GM12878 (cell line): ENCODE results near the gene GRAMD1B. TPM values are rescaled to one million over a fixed set of nuclear protein-coding genes. Genes with fewer than 3 reads are reported as not detected.

Experiments
- CREB1 ChIP-seq: IDR thresholded peaks from 2 replicates; pipeline ENCODE4 v1.6.1; 2012; ENCODE audit warnings: low read depth, mild to moderate bottlenecking, inconsistent platforms
- E2F4 ChIP-seq: IDR thresholded peaks from 2 replicates; pipeline ENCODE4 v1.6.1; 2012; ENCODE audit warnings: low read depth, low read length, improper control_type of control experiment
- EED ChIP-seq: sonication (generic); IDR thresholded peaks from 2 replicates; pipeline ENCODE4 v1.6.1; 2016; ENCODE audit warnings: antibody characterized with exemption, low read depth
- ETV6 ChIP-seq, 2 experiments: fragments of 450-650 bp in 1 of 2; IDR thresholded peaks in 1 of 2; conservative IDR thresholded peaks in 1 of 2; 2 replicates each; pipeline ENCODE4 v1.6.1; 2014; ENCODE audit warnings: antibody characterized with exemption in 1 of 2, borderline replicate concordance in 1 of 2, low read depth in 1 of 2, mild to moderate bottlenecking in 1 of 2, moderate library complexity in 1 of 2
- IKZF1 ChIP-seq: fragments of 450-650 bp; conservative IDR thresholded peaks from 2 replicates; pipeline ENCODE4 v1.6.1; 2017; ENCODE audit warnings: antibody characterized with exemption, mild to moderate bottlenecking
- IKZF2 ChIP-seq, 2 experiments: fragments of 450-650 bp; IDR thresholded peaks; 2 replicates each; pipeline ENCODE4 v1.6.1; 2017; ENCODE audit warnings: mild to moderate bottlenecking in 2 of 2, moderate library complexity in 2 of 2
- NFYA ChIP-seq: IDR thresholded peaks from 2 replicates; pipeline ENCODE4 v1.6.1; 2011; ENCODE audit warnings: low read depth, mild to moderate bottlenecking, low read length, improper control_type of control experiment, borderline replicate concordance
- NR2F1 ChIP-seq: fragments of 450-650 bp; conservative IDR thresholded peaks from 2 replicates; pipeline ENCODE4 v1.6.1; 2017; ENCODE audit warnings: mild to moderate bottlenecking
- POU2F2 ChIP-seq: IDR thresholded peaks from 3 replicates; pipeline ENCODE4 v1.6.1; 2011; ENCODE audit warnings: low read depth, mild to moderate bottlenecking, low read length, borderline replicate concordance
- RUNX3 ChIP-seq: IDR thresholded peaks from 2 replicates; pipeline ENCODE4 v1.6.1; 2012; ENCODE audit warnings: low read length, inconsistent platforms
- TCF7 ChIP-seq: IDR thresholded peaks from 2 replicates; pipeline ENCODE4 v1.6.1; 2014; ENCODE audit warnings: antibody characterized with exemption, borderline replicate concordance
- YBX1 ChIP-seq: fragments of 450-650 bp; IDR thresholded peaks from 2 replicates; pipeline ENCODE4 v1.6.1; 2016; ENCODE audit warnings: antibody characterized with exemption
- polyA plus RNA-seq, 11 experiments: library from polyadenylated mRNA; depleted of rRNA in 4 of 11; unstranded in 6 of 11; stranded (reverse) in 5 of 11; fragments of >200 nt; fragmentation: Nextera tagmentation in 4 of 11; fragmentation: Illumina TruSeq in 1 of 11; extraction: Ambion mirVana in 4 of 11; extraction: Trizol in 1 of 11; gene quantifications; 1 replicate in 1 of 11; 2 replicates in 10 of 11; pipeline versions ENCODE4 v1.2.1 to v1.2.3, GENCODE V29; 2011 to 2016; ENCODE audit warnings: inconsistent platforms in 2 of 11, missing spikeins in 2 of 11, low read depth in 1 of 11
- total RNA-seq, 4 experiments: library from RNA; depleted of rRNA in 3 of 4; stranded (reverse); fragments of >200 nt in 3 of 4; fragmentation: Illumina TruSeq in 1 of 4; extraction: Trizol in 1 of 4; gene quantifications; 2 replicates each; pipeline versions ENCODE4 v1.2.1 to v1.2.3, GENCODE V29; 2013 to 2021
- TF ChIP-seq, protein P1 (sequence below): fragments of 450-650 bp; IDR thresholded peaks from 2 replicates; pipeline ENCODE4 v1.6.1; 2017; ENCODE audit warnings: low read depth, mild to moderate bottlenecking, moderate library complexity
- TF ChIP-seq, protein P2 (sequence below): fragments of 450-650 bp; IDR thresholded peaks from 2 replicates; pipeline ENCODE4 v1.6.1; 2017; ENCODE audit warnings: mild to moderate bottlenecking, moderate library complexity

GRAMD1B gene
- total and polyA plus RNA-seq, 10 of the 15 experiments (the other 5 are each of a cell fraction or from before 2014, with no cell fraction given): 1.9 to 49.1 (median 26.9) TPM

GRCh38 chr11:123480290-123480815 lies 50.3 kb downstream of the GRAMD1B start (continued):
- TF ChIP-seq, protein P1, sequence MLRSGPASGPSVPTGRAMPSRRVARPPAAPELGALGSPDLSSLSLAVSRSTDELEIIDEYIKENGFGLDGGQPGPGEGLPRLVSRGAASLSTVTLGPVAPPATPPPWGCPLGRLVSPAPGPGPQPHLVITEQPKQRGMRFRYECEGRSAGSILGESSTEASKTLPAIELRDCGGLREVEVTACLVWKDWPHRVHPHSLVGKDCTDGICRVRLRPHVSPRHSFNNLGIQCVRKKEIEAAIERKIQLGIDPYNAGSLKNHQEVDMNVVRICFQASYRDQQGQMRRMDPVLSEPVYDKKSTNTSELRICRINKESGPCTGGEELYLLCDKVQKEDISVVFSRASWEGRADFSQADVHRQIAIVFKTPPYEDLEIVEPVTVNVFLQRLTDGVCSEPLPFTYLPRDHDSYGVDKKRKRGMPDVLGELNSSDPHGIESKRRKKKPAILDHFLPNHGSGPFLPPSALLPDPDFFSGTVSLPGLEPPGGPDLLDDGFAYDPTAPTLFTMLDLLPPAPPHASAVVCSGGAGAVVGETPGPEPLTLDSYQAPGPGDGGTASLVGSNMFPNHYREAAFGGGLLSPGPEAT: peak; percentile 77; the same call in 1 of the 2 replicates
- TF ChIP-seq TCF7 (peak; percentile 21; the same call in 1 of the 2 replicates), E2F4 (no peak), RUNX3 (peak; percentile 71), NFYA (no peak), IKZF1 (peak; percentile 41), NR2F1 (peak; percentile 57; the same call in 1 of the 2 replicates), YBX1 (no peak), EED (peak; percentile 66), IKZF2 (IDR thresholded peaks at IDR 0.05) (peak; percentile 51 to 53; a peak in 2 of 4 replicates), CREB1 (no peak), ETV6 (conservative IDR thresholded peaks at IDR 0.05 in 1 of 2, IDR thresholded peaks at IDR 0.05 in 1 of 2; ENCODE audit: borderline replicate concordance in 1 of 2, low read depth in 1 of 2) (0 out of 4 replicates have a peak, but pooled peaks of 1 of the 2 experiments have one; percentile 26), POU2F2 (no peak)
- TF ChIP-seq, protein P2, sequence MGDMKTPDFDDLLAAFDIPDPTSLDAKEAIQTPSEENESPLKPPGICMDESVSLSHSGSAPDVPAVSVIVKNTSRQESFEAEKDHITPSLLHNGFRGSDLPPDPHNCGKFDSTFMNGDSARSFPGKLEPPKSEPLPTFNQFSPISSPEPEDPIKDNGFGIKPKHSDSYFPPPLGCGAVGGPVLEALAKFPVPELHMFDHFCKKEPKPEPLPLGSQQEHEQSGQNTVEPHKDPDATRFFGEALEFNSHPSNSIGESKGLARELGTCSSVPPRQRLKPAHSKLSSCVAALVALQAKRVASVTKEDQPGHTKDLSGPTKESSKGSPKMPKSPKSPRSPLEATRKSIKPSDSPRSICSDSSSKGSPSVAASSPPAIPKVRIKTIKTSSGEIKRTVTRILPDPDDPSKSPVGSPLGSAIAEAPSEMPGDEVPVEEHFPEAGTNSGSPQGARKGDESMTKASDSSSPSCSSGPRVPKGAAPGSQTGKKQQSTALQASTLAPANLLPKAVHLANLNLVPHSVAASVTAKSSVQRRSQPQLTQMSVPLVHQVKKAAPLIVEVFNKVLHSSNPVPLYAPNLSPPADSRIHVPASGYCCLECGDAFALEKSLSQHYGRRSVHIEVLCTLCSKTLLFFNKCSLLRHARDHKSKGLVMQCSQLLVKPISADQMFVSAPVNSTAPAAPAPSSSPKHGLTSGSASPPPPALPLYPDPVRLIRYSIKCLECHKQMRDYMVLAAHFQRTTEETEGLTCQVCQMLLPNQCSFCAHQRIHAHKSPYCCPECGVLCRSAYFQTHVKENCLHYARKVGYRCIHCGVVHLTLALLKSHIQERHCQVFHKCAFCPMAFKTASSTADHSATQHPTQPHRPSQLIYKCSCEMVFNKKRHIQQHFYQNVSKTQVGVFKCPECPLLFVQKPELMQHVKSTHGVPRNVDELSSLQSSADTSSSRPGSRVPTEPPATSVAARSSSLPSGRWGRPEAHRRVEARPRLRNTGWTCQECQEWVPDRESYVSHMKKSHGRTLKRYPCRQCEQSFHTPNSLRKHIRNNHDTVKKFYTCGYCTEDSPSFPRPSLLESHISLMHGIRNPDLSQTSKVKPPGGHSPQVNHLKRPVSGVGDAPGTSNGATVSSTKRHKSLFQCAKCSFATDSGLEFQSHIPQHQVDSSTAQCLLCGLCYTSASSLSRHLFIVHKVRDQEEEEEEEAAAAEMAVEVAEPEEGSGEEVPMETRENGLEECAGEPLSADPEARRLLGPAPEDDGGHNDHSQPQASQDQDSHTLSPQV: no peak
